Activated CD4-positive, alpha-beta T cell treated with anti-CD3 and anti-CD28 coated beads for 36 hours (primary cell): Measurements from ENCODE around the gene RESP18. TPM values are rescaled to one million over a fixed set of nuclear protein-coding genes. Genes with fewer than 3 reads are reported as not detected.

Source experiments
- ATAC-seq: fragments of 200-7000 bp; cut with Tn5 transposase; one replicate; pipeline ENCODE4 v1.10.0; 2021; ENCODE audit warnings: mild to moderate bottlenecking, moderate library complexity
- CTCF ChIA-PET: fragments of 350-600 bp; sonication (Branson Sonifier 250); formaldehyde crosslinking; loops from one replicate; lab custom pipeline; 2021; ENCODE audit warnings: antibody characterized with exemption; lab: Charles Lee
- POLR2A ChIA-PET: fragments of 350-600 bp; sonication (Branson Sonifier 250); formaldehyde crosslinking; loops from one replicate; lab custom pipeline; 2021; ENCODE audit warnings: antibody characterized with exemption, inconsistent platforms; lab: Charles Lee
- DNase-seq: peaks from one replicate; pipeline ENCODE4 v3.0.0-alpha.2; 2020
- H3K27ac Mint-ChIP-seq: one replicate; pipeline ENCODE4 v1.8.0; 2021; ENCODE audit warnings: mixed read lengths
- H3K27me3 Mint-ChIP-seq: one replicate; pipeline ENCODE4 v1.8.0; 2021; ENCODE audit warnings: mixed read lengths
- H3K36me3 Mint-ChIP-seq: one replicate; pipeline ENCODE4 v1.8.0; 2021; ENCODE audit warnings: low read depth, mixed read lengths
- H3K4me1 Mint-ChIP-seq: one replicate; pipeline ENCODE4 v1.8.0; 2021; ENCODE audit warnings: mixed read lengths
- H3K4me3 Mint-ChIP-seq: one replicate; pipeline ENCODE4 v1.8.0; 2021; ENCODE audit warnings: mild to moderate bottlenecking, moderate library complexity, mixed read lengths
- H3K9me3 Mint-ChIP-seq: one replicate; pipeline ENCODE4 v1.8.0; 2021; ENCODE audit warnings: low read depth, mixed read lengths
- intact Hi-C, 2 experiments: fragments of 100-400 bp; cut with DNase I in 1 of 2; cut with micrococcal nuclease in 1 of 2; formaldehyde crosslinking; loops; one replicate each; pipeline versions ENCODE4 v1.14.2 to v1.15.1; 2022 to 2024; cut with DNase I, micrococcal nuclease
- total RNA-seq, 2 experiments: library from RNA; stranded (reverse); gene quantifications; one replicate each; pipeline ENCODE4 v1.2.3, GENCODE V29; 2021

The RESP18 gene
- total RNA-seq, 2 experiments from 2014 or later = not detected

DNA sequence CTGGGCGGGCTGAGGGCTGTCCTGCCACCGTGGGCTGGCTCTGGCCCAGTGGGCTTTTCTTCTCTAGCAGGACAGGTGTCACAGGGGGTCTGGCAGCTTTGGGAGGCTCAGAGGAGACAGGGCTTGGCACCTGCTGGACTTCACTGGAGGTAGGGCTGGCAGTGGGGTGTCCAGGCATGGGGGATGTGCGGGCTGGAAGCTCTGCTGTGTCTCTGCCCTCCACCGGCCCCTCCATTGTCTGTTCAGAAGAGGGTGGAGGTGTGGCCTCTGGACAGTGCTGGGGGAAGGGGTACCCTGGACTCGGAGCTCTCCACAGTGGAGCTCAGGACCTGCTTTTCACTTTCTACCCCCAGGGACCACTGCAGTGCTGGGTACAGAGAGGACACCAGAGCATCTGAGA is 32.5 kb downstream of the RESP18 start:
- intact Hi-C loops = loop anchor here in 1 of 2 experiments (10.0 kb wide), 1 partner anchor 315 kb away; the partner anchor contains the start of gene FEV
- Mint-ChIP-seq H3K9me3 (no peaks in the 10 kb centered on the region), H3K4me3 (no peak overlapping the region), H3K27me3 (peaks cover 22% of the 10 kb centered on the region), H3K4me1 (peaks cover 14% of the 10 kb centered on the region), H3K27ac (no peak overlapping the region), H3K36me3 (no peaks in the 10 kb centered on the region)
- POLR2A ChIA-PET = no interaction called here
- ATAC-seq (no peak), DNase-seq (no peak)
- CTCF ChIA-PET = interaction anchor here (0.6 to 12.9 kb wide), 19 partner anchors 8 to 180 kb away, joined by 3 to 257 read pairs (median 5); partner anchors contain the start of genes DNAJB2, GLB1L, NHEJ1 and STK16

DNA sequence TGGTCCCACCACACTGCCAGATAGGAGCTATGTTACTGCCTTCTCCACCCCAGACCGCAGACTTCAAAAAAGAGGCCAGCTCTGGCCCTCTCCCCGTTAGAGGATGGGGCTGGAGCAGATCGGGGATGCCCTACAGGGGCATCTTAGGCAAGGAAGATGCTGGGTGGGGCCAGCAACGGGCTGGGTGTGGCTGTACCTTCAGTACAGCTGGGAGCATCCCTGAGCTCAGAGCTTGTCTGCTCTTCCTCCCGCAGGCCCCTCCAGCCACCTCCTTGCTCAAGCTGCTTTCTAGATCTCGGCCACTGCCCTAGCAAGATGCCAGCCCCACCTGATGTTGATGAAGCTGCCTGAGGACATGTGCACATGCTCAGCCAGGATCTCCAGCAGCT is 33.2 kb downstream of the RESP18 start:
- no peak for ATAC-seq

DNA sequence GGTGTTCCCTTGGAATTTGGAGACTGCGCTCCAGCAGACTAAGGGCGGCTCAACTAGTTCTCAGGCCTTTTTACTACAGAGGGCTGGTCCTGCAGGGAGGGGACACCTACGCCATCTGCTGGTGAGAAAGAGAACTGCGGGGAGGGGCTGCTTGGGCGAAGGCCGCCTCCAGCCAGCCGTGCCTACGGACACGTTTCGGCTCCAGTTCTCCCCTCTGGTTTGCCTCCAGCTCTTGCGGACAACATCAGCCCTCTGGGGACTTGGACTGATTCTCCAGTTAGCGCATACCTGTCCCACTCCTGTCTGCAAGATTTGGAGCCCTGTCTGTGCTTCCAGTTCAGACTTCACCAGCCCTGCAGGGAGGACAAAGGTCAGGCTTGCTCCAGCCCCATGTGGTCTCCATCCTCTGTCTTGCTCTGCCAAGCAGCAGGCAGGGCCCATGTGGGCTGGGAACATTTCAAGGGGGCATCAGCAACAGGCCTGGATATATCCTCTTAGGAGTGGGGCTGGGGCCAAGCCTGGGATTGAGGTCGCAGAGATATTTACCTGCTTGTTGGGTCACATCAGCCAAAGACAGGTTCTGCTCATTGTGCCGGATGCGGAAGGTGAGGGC is 33.7 kb downstream of the RESP18 start:
- peak overlapping the region; percentile 59 for H3K4me3 Mint-ChIP-seq
- ATAC-seq = peak; percentile 73
- peak; percentile 94 for DNase-seq
- no peaks in the 10 kb centered on the region for H3K9me3 Mint-ChIP-seq
- peak overlapping the region; percentile 29 for H3K27ac Mint-ChIP-seq
- intact Hi-C loops = loop anchor here (1.0 to 5.0 kb wide), 7 partner anchors 22 to 243 kb away; partner anchors contain the start of genes ANKZF1 (in 1 of the 2), ATG9A (in 1 of the 2), CHPF (in 1 of the 2) and CNPPD1 (in 1 of the 2)
- H3K27me3 Mint-ChIP-seq = peaks cover 16% of the 10 kb centered on the region
- ChIA-PET POLR2A (no interaction called here), CTCF (interaction anchor here (0.6 to 12.9 kb wide), 19 partner anchors 8 to 239 kb away, joined by 3 to 257 read pairs (median 4); partner anchors contain the start of genes DNAJB2, GLB1L, NHEJ1 and STK16)
- H3K36me3 Mint-ChIP-seq = no peaks in the 10 kb centered on the region
- peaks cover 22% of the 10 kb centered on the region for H3K4me1 Mint-ChIP-seq

More for the DNA sequence above, 33.2 kb downstream of the RESP18 start:
- H3K36me3 Mint-ChIP-seq = no peaks in the 10 kb centered on the region
- no peak for DNase-seq
- POLR2A ChIA-PET = no interaction called here
- H3K4me1 Mint-ChIP-seq = peaks cover 17% of the 10 kb centered on the region
- no peaks in the 10 kb centered on the region for H3K9me3 Mint-ChIP-seq
- CTCF ChIA-PET = interaction anchor here (0.6 to 12.9 kb wide), 19 partner anchors 9 to 226 kb away, joined by 3 to 257 read pairs (median 4); partner anchors contain the start of genes DNAJB2, GLB1L, NHEJ1 and STK16
- H3K27ac Mint-ChIP-seq = peak overlapping the region; percentile 29
- intact Hi-C loops = loop anchor here (5.0 kb wide), 3 partner anchors 122 to 243 kb away; partner anchors contain the start of genes CHPF (in 1 of the 2), CNPPD1 (in 1 of the 2), RETREG2 (in 1 of the 2) and TMEM198 (in 1 of the 2)
- H3K27me3 Mint-ChIP-seq = peaks cover 18% of the 10 kb centered on the region
- peak overlapping the region; percentile 59 for H3K4me3 Mint-ChIP-seq

DNA sequence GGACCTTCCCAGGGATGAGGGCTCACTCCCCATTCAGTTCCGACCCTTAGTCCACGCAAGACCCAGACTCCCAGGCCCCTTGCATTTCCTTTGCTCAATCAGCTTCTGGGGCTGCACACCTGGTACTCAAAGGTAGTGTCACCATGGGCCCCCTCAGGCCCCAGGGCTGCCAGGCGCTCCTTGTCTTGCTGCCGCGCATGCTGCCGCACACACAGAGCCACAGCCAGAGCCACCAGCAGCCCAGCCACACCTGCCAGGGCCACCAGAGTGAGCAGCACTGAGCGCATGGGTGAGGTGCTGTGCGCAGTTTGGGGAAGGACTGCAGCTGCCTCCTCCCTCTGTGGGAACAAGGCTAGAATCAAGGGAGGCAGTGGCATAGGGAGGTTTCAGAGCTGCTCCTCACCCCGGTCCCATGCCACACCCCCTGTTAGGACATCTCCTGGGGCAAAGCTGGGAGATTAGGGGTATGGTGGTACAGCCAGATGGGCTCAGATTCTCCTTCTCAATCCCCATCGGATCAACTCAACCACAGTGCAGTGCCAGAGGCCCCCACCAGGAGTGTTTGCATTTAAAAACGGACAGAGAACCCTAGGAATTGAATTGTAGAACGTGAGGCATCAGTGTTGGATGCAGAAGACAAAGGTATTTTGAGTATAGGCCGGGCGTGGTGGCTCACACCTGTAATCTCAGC is 34.6 kb downstream of the RESP18 start:
- H3K9me3 Mint-ChIP-seq = no peaks in the 10 kb centered on the region
- H3K27me3 Mint-ChIP-seq = peaks cover 13% of the 10 kb centered on the region
- H3K36me3 Mint-ChIP-seq = no peaks in the 10 kb centered on the region
- ATAC-seq (no peak), DNase-seq (no peak)
- peaks cover 22% of the 10 kb centered on the region for H3K4me1 Mint-ChIP-seq
- H3K27ac Mint-ChIP-seq = peak overlapping the region; percentile 8
- intact Hi-C loops = loop anchor here (1.0 to 5.0 kb wide), 7 partner anchors 21 to 244 kb away; partner anchors contain the start of genes ANKZF1 (in 1 of the 2), ATG9A (in 1 of the 2), CHPF (in 1 of the 2) and CNPPD1 (in 1 of the 2)
- ChIA-PET CTCF (interaction anchor here (0.6 to 12.9 kb wide), 8 partner anchors 11 to 238 kb away, joined by 3 to 257 read pairs (median 4); partner anchors contain the start of genes DNAJB2, GLB1L, STK16 and TUBA4A), POLR2A (no interaction called here)
- no peak overlapping the region for H3K4me3 Mint-ChIP-seq

DNA sequence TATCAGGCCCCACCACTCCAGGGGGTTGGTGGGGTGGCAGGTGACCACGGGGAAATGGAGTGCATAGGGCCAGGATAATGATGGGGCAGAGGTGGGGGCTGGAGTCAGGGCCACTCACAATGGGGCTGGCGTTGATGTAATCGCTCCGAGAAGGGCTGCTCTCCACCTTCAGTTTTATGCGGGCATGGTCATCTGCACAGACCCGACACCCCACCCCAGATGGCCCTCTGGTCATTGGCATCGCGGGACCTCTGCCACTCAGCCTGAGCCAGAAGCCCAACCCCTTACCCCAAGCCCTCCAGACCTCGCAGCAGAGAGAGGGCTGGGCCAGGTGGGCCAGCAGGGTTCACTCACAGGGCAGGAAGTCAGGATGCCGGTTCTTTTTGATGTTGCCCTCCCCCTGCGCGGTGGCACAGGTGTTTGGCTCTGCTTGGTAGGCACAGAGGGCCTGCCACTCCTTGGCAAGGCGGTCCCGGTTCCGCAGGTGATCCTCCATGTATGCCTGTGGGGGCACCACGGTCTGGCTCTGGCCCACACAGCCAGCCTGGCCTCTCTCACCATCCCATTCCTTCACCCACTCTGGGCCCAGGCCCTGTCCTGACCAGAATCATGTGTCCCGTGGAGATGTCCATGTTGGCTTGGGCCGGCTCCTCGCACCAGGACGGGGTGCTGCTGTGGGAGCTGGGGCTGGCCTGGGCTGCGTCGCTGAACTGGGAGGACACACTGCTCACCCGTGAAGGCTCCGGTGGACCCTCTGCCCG is 35.7 kb downstream of the RESP18 start:
- intact Hi-C loops = loop anchor here (5.0 kb wide), 3 partner anchors 120 to 245 kb away; partner anchors contain the start of genes CHPF (in 1 of the 2), CNPPD1 (in 1 of the 2), RETREG2 (in 1 of the 2) and TMEM198 (in 1 of the 2)
- Mint-ChIP-seq H3K9me3 (no peaks in the 10 kb centered on the region), H3K4me1 (peaks cover 22% of the 10 kb centered on the region), H3K36me3 (no peaks in the 10 kb centered on the region), H3K27me3 (peaks cover 10% of the 10 kb centered on the region), H3K27ac (no peak overlapping the region), H3K4me3 (no peak overlapping the region)
- DNase-seq (no peak), ATAC-seq (no peak)
- ChIA-PET POLR2A (no interaction called here), CTCF (interaction anchor here (0.5 to 12.9 kb wide), 9 partner anchors 17 to 138 kb away, joined by 3 to 257 read pairs (median 15); partner anchors contain the start of genes ABCB6, DNAJB2, GLB1L and STK16)

DNA sequence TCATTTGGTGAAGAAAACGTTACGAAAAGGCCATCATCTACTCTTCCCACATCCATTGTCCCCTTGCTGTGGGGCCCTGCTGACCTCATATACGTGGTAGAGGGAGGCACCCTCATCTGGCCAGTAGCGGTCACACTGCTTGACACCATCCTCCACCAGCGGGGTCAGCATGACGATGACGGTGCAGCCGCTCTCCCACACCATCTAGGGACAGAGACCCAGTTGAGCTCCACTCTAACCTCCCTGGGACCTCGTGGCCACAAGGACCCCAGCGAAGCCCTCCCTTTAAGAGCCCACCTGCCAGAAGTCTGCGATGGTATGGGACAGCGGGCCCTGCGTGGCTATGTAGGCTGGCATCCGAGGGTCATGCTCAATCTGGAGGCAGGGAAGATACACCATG is 36.4 kb downstream of the RESP18 start:
- Mint-ChIP-seq H3K27ac (no peak overlapping the region), H3K27me3 (peaks cover 3% of the 10 kb centered on the region), H3K4me1 (peaks cover 22% of the 10 kb centered on the region), H3K36me3 (no peaks in the 10 kb centered on the region), H3K4me3 (no peak overlapping the region), H3K9me3 (no peaks in the 10 kb centered on the region)
- intact Hi-C loops = loop anchor here (5.0 kb wide), 3 partner anchors 119 to 246 kb away; partner anchors contain the start of genes CHPF (in 1 of the 2), CNPPD1 (in 1 of the 2), RETREG2 (in 1 of the 2) and TMEM198 (in 1 of the 2)
- DNase-seq = no peak
- POLR2A ChIA-PET = no interaction called here
- no peak for ATAC-seq
- CTCF ChIA-PET = interaction anchor here (0.5 to 12.9 kb wide), 26 partner anchors 9 to 297 kb away, joined by 3 to 257 read pairs (median 10); partner anchors contain the start of genes ABCB6, ANKZF1, ATG9A and CNPPD1

DNA sequence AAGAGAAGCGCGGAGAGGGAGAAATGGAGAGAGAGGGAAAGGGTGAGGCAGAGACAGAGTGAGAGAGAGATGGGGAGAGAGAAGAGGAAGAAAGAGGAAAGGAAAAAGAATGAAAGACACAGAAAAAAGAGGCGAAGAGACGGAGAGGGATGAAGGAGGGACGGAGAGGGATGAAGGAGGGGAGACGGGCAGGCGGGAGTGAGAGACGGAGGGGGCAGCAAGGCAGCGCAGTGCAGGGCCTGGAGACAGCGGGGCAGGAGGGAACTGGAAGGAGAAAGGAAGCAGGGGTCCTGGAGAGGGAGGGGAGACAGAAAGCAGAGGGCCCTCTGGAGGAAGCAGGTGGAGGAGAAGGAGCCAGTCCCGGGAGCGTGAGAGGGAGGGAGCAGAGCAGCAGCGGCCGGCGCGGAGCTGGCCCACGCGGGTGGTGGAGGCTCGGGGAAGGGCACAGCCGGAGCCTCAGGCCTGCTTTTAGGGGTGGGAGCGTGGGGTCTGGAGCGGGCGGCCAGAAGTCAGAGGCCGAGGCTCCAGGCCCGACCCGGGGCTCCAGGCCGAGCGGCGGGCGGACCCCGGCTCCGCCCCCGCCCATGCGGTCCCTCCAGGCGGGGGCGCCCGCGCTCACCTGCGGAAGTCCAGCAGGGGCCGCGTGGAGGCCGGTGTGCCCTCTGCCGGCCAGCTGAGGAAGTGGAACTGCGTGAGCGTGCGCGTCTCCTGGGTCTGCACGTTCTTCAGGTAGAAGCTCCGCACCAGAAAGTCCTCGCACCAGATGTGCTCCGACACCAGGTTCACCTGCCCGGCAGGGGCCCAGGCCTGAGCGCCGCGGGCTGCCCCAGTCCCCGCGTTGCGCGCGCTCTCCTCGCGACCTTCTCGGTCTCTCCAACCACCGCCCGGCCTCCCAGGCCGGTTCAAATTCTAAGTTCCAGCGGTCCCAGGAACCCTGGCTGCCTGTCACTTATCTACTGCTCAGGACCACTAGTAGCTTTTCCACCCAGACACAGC is 37.9 kb downstream of the RESP18 start:
- peak overlapping the region; percentile 84 for H3K27ac Mint-ChIP-seq
- no peaks in the 10 kb centered on the region for H3K36me3 Mint-ChIP-seq

DNA sequence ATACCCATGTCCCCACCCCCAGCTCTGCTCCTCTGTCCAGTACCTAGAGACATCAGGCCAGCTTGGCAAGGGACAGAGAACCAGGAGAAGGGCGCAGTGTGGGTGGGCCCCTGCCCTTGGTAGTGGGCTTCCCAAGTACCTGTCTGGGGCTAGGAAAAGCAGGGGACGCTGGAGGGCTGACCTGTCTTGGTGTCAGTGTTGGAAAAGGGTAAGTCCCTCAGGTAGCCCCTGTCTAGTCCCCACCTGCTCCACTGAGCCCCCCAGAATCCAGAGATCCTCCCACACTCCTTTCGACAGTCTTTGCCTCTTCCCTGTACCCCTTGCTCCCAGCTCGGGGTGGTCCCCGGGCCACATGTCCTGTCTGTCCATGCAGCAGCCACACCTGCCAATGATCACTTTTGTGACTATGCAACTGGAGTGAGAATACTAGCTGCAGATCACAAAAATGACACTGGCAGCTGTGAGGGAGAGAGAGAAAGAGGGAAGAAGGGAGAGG is 38.8 kb downstream of the RESP18 start:
- no peaks in the 10 kb centered on the region for H3K9me3 Mint-ChIP-seq
- POLR2A ChIA-PET = no interaction called here
- intact Hi-C loops = loop anchor here (1.0 to 2.0 kb wide), 8 partner anchors 14 to 133 kb away; partner anchors contain the start of genes TUBA4A (in 2 of the 2), TUBA4B (in 2 of the 2), ABCB6 (in 1 of the 2) and ANKZF1 (in 1 of the 2)
- CTCF ChIA-PET = interaction anchor here (0.7 to 12.9 kb wide), 15 partner anchors 14 to 726 kb away, joined by 3 to 257 read pairs (median 8); partner anchors contain the start of genes ABCB6, ANKZF1, ATG9A and CNPPD1
- H3K4me3 Mint-ChIP-seq = peak overlapping the region; percentile 68
- peaks cover 19% of the 10 kb centered on the region for H3K4me1 Mint-ChIP-seq
- no peak for DNase-seq
- peak overlapping the region; percentile 84 for H3K27ac Mint-ChIP-seq
- H3K27me3 Mint-ChIP-seq = no peaks in the 10 kb centered on the region
- H3K36me3 Mint-ChIP-seq = no peaks in the 10 kb centered on the region
- no peak for ATAC-seq

More for the DNA sequence above, 37.9 kb downstream of the RESP18 start:
- DNase-seq (peak; percentile 93), ATAC-seq (peak; percentile 90)
- Mint-ChIP-seq H3K4me3 (peak overlapping the region; percentile 68), H3K9me3 (no peaks in the 10 kb centered on the region), H3K27me3 (no peaks in the 10 kb centered on the region), H3K4me1 (peaks cover 22% of the 10 kb centered on the region)
- POLR2A ChIA-PET = interaction anchor here (0.5 to 1.3 kb wide), 7 partner anchors 15 to 119 kb away, joined by 3 to 8 read pairs (median 4); partner anchors contain the start of genes CNPPD1, DNAJB2, TUBA4A and TUBA4B
- CTCF ChIA-PET = interaction anchor here (0.6 to 12.9 kb wide), 52 partner anchors 11 to 637 kb away, joined by 3 to 257 read pairs (median 5); partner anchors contain the start of genes ABCB6, ANKZF1, ATG9A and CNPPD1
- intact Hi-C loops = loop anchor here (1.0 to 5.0 kb wide), 12 partner anchors 15 to 248 kb away; partner anchors contain the start of genes DNAJB2 (in 2 of the 2), NHEJ1 (in 2 of the 2), RETREG2 (in 2 of the 2) and TUBA4A (in 2 of the 2)

DNA sequence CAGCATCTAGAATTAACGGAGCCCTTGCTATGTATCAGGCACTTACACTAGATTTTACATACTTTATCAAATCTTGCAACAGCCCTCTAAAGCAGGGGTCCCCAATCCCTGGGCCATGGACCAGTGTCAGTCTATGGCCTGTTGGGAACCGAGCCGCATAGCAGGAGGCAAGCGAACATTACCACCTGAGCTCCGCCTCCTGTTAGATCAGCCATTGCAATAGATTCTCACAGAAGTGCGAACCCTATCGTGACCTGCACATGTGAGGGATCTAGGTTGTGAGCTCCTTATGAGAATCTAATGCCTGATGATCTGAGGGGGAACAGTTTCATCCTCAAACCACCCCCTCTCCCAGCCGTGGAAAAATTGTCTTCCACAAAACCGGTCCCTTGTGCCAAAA is 39.9 kb downstream of the RESP18 start:
- Mint-ChIP-seq H3K4me1 (peaks cover 16% of the 10 kb centered on the region), H3K36me3 (no peaks in the 10 kb centered on the region), H3K9me3 (no peaks in the 10 kb centered on the region), H3K27ac (no peak overlapping the region), H3K4me3 (no peak overlapping the region), H3K27me3 (no peaks in the 10 kb centered on the region)
- ATAC-seq (no peak), DNase-seq (no peak)
- ChIA-PET CTCF (interaction anchor here (0.6 to 12.9 kb wide), 5 partner anchors 13 to 134 kb away, joined by 3 to 257 read pairs (median 30); partner anchors contain the start of genes DNAJB2 and NHEJ1), POLR2A (no interaction called here)
- intact Hi-C loops = no loop called here
